Bronchial smooth muscle cell (primary cell): Measurements from ENCODE around the gene CCDC61. TPM values are rescaled to one million over a fixed set of nuclear protein-coding genes. Genes with fewer than 3 reads are reported as not detected.

Source experiments
- total RNA-seq: library from RNA; depleted of rRNA; stranded (reverse); fragments of >200 nt; gene quantifications from 2 replicates; pipeline ENCODE4 v1.2.1, GENCODE V29; 2014

Gene CCDC61
- 6.6 and 9.0 TPM in 2 replicates for total RNA-seq

GRCh38 chr19:45994998-45995714 lies at the start of gene CCDC61:
Gene CCDC61 (plus strand): TSS chr19:45995467. CDS start chr19:46003019, 7,552 bp downstream.

GRCh38 chr19:45973553-45974338 lies 21.5 kb upstream of the CCDC61 start, which contains the start of gene NOVA2:
Gene NOVA2 (minus strand): TSS chr19:45973865. CDS start chr19:45973351, 514 bp downstream.

GRCh38 chr19:46022431-46023310 lies 27.4 kb downstream of the CCDC61 start, which contains the start of gene PGLYRP1:
Gene PGLYRP1 (minus strand): TSS chr19:46023053. CDS start chr19:46023021, 32 bp downstream.

GRCh38 chr19:46040952-46041500 lies 45.8 kb downstream of the CCDC61 start, which contains the start of gene IGFL4:
Gene IGFL4 (minus strand): TSS chr19:46041002. CDS start chr19:46040962, 40 bp downstream.

Other genes starting within 250 kb of the CCDC61 start
- 6.7 and 7.4 TPM in 2 replicates for gene SIX5, start 226.2 kb upstream of the CCDC61 start, total RNA-seq
- 51.5 and 57.4 TPM in 2 replicates for gene DMPK, start 213.0 kb upstream of the CCDC61 start, total RNA-seq
- gene DMWD, start 202.6 kb upstream of the CCDC61 start, total RNA-seq: 16.7 and 21.2 TPM in 2 replicates
- 0.09 and 0.16 TPM in 2 replicates for gene RSPH6A, start 180.2 kb upstream of the CCDC61 start, total RNA-seq
- 27.0 and 36.0 TPM in 2 replicates for gene SYMPK, start 132.3 kb upstream of the CCDC61 start, total RNA-seq
- not detected in 2 replicates for gene FOXA3, start 131.1 kb upstream of the CCDC61 start, total RNA-seq
- gene IRF2BP1, start 109.3 kb upstream of the CCDC61 start, total RNA-seq: 17.8 and 18.1 TPM in 2 replicates
- 0.69 and 0.79 TPM in 2 replicates for gene MYPOP, start 92.9 kb upstream of the CCDC61 start, total RNA-seq
- not detected in 2 replicates for gene NANOS2, start 80.7 kb upstream of the CCDC61 start, total RNA-seq
- under 0.01 TPM in 2 replicates for gene NOVA2, start 21.6 kb upstream of the CCDC61 start, total RNA-seq
- not detected in 2 replicates for gene PGLYRP1, start 27.6 kb downstream of the CCDC61 start, total RNA-seq
- gene IGFL4, start 45.5 kb downstream of the CCDC61 start, total RNA-seq: 0.16 TPM in 1 of 2 replicates, not detected in the other
- not detected in 2 replicates for gene IGFL3, start 129.2 kb downstream of the CCDC61 start, total RNA-seq
- gene IGFL2, start 152.8 kb downstream of the CCDC61 start, total RNA-seq: not detected in 2 replicates
- gene IGFL1, start 234.3 kb downstream of the CCDC61 start, total RNA-seq: not detected in 2 replicates